HL-60 (cell line): ENCODE results near the gene ITGB1BP2.
"Not testable (repeated sequence)": the region's sequence is repeated elsewhere in the genome, so short reads cannot be mapped to it uniquely, and the experiment has no call there.

Source experiments
- DNase-seq, 2 experiments: peaks; one replicate each; pipeline ENCODE4 v3.0.0-alpha.2; 2010 to 2020; ENCODE audit warnings: low read depth in 1 of 2, low spot score in 1 of 2
- H3K27ac ChIP-seq: fragments of 250-450 bp; sonication (Bioruptor Pico); replicated peaks from 2 replicates; pipeline ENCODE4 v1.5.1; 2020; ENCODE audit warnings: mild to moderate bottlenecking, moderate library complexity
- H3K27me3 ChIP-seq: fragments of 250-450 bp; sonication (Bioruptor Pico); 2 replicates; pipeline ENCODE4 v1.5.1; 2021; ENCODE audit warnings: mild to moderate bottlenecking, moderate library complexity; ENCODE audit not compliant: insufficient read depth, poor library complexity, severe bottlenecking
- H3K4me3 ChIP-seq: replicated peaks from 2 replicates; pipeline ENCODE4 v1.5.1; 2011; ENCODE audit warnings: mild to moderate bottlenecking, control low read depth, low read length; ENCODE audit not compliant: insufficient read depth
- GABPA ChIP-seq: IDR thresholded peaks from 2 replicates; pipeline ENCODE4 v1.6.1; 2012; ENCODE audit warnings: low read depth
- POLR2AphosphoS5 ChIP-seq: IDR thresholded peaks from 2 replicates; pipeline ENCODE4 v1.6.1; 2012; ENCODE audit warnings: low read depth
- SPI1 ChIP-seq: IDR thresholded peaks from 2 replicates; pipeline ENCODE4 v1.6.1; 2012; ENCODE audit warnings: low read depth, mild to moderate bottlenecking, borderline replicate concordance
- TF ChIP-seq, protein P1 (sequence below): IDR thresholded peaks from one replicate; pipeline ENCODE4 v1.5.1; 2011; ENCODE audit warnings: low read length, control low read depth, inconsistent platforms; ENCODE audit not compliant: insufficient read depth
- TF ChIP-seq, protein P2 (sequence below): IDR thresholded peaks from 2 replicates; pipeline ENCODE4 v1.6.1; 2012; ENCODE audit warnings: low read depth; ENCODE audit not compliant: insufficient replicate concordance

Gene ITGB1BP2

DNA sequence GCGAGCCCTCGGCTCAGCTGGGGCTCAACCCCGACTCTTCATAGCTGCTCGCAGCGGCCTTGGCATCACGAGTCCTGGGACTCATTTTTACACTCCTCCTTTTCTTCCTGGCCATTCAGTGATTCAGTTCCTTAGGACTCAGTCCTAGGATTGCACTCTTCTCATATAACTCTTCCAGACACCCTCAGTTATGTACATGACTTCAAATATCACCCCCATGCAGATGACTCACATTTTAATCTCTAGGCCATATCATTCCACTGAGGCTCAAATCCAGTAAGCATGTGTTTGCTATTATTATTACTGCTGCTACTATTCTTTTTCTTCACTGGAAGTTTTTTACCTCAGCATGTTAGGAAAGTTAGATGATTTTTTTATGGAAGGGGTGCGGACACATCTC lies 14.4 kb downstream of the ITGB1BP2 start:
- no peaks in the 10 kb centered on the region for H3K27me3 ChIP-seq
- no peak overlapping the region for H3K27ac ChIP-seq
- no peak for DNase-seq
- H3K4me3 ChIP-seq = no peak overlapping the region
- TF ChIP-seq, protein P1, sequence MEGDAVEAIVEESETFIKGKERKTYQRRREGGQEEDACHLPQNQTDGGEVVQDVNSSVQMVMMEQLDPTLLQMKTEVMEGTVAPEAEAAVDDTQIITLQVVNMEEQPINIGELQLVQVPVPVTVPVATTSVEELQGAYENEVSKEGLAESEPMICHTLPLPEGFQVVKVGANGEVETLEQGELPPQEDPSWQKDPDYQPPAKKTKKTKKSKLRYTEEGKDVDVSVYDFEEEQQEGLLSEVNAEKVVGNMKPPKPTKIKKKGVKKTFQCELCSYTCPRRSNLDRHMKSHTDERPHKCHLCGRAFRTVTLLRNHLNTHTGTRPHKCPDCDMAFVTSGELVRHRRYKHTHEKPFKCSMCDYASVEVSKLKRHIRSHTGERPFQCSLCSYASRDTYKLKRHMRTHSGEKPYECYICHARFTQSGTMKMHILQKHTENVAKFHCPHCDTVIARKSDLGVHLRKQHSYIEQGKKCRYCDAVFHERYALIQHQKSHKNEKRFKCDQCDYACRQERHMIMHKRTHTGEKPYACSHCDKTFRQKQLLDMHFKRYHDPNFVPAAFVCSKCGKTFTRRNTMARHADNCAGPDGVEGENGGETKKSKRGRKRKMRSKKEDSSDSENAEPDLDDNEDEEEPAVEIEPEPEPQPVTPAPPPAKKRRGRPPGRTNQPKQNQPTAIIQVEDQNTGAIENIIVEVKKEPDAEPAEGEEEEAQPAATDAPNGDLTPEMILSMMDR = no peak
- TF ChIP-seq POLR2AphosphoS5 (no peak), SPI1 (no peak), GABPA (no peak)
- TF ChIP-seq, protein P2, sequence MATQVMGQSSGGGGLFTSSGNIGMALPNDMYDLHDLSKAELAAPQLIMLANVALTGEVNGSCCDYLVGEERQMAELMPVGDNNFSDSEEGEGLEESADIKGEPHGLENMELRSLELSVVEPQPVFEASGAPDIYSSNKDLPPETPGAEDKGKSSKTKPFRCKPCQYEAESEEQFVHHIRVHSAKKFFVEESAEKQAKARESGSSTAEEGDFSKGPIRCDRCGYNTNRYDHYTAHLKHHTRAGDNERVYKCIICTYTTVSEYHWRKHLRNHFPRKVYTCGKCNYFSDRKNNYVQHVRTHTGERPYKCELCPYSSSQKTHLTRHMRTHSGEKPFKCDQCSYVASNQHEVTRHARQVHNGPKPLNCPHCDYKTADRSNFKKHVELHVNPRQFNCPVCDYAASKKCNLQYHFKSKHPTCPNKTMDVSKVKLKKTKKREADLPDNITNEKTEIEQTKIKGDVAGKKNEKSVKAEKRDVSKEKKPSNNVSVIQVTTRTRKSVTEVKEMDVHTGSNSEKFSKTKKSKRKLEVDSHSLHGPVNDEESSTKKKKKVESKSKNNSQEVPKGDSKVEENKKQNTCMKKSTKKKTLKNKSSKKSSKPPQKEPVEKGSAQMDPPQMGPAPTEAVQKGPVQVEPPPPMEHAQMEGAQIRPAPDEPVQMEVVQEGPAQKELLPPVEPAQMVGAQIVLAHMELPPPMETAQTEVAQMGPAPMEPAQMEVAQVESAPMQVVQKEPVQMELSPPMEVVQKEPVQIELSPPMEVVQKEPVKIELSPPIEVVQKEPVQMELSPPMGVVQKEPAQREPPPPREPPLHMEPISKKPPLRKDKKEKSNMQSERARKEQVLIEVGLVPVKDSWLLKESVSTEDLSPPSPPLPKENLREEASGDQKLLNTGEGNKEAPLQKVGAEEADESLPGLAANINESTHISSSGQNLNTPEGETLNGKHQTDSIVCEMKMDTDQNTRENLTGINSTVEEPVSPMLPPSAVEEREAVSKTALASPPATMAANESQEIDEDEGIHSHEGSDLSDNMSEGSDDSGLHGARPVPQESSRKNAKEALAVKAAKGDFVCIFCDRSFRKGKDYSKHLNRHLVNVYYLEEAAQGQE = no peak

DNA sequence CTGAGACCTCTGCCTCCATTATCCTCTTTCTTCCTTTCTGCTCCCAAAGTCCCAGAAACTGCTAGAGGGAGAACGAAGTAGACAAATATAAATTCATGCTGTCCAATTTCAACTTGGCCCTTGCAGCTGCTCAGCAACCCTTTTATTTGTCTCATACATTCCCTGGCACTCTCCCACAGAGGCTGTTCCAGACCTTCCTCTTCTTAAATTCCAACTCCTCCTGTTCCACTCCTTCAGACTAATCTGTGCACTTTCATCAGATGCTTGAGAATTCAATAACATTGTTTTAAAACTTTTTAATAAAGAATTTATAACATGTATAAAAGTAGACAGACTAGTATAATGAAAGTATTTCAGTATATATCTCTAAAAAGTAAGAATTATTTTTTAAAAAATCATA lies 15.4 kb downstream of the ITGB1BP2 start:
- H3K27me3 ChIP-seq, DNase-seq, H3K4me3 ChIP-seq, H3K27ac ChIP-seq: not testable (repeated sequence)

DNA sequence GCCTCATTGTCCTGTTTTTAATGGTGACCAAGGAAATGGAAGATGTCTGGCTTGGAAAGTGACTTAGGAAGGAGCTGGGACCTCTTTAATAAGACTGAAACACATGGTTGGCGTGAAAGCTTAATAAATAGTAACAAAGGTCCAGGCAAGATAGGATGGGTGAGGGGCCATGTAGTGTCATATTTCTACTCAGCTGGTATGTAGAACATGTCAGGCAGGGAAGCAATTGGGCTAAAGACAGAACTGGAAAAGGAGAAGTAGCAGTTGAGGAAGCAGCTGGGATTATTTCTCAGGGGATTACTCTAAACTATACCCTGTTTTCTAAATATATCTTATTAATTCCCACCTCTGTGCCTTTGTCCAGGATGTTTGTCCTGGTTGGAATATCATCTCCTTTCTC lies 18.6 kb downstream of the ITGB1BP2 start:
- Histone ChIP-seq H3K27me3 (no peaks in the 10 kb centered on the region), H3K4me3 (no peak overlapping the region), H3K27ac (no peak overlapping the region)
- peak in 1 of 2 experiments; percentile 5 for DNase-seq
- TF ChIP-seq, protein P2 = no peak
- TF ChIP-seq SPI1 = peak; percentile 43; the same call in 1 of the 2 replicates

DNA sequence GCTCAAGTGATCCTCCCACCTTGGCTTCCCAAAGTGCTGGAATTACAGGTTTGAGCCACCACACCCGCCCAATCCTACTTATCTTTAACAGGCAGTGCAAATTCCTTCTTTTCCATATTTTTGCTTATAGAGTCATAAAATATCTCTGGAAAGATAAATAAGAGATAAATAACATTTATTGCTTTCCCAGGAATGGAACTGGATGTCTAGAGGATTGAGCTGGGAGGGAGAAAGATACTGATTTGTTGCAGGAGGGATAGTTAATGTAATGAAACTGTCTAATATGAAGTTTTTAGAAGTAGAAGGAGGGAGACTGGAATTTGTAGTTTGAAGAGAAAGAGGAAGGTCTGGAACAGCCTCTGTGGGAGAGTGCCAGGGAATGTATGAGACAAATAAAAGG lies 20.2 kb downstream of the ITGB1BP2 start:
- no peak overlapping the region for H3K27ac ChIP-seq
- TF ChIP-seq, protein P2 = no peak
- TF ChIP-seq POLR2AphosphoS5 (no peak), GABPA (no peak), SPI1 (no peak)
- TF ChIP-seq, protein P1 = no peak
- no peak for DNase-seq
- no peaks in the 10 kb centered on the region for H3K27me3 ChIP-seq
- no peak overlapping the region for H3K4me3 ChIP-seq

DNA sequence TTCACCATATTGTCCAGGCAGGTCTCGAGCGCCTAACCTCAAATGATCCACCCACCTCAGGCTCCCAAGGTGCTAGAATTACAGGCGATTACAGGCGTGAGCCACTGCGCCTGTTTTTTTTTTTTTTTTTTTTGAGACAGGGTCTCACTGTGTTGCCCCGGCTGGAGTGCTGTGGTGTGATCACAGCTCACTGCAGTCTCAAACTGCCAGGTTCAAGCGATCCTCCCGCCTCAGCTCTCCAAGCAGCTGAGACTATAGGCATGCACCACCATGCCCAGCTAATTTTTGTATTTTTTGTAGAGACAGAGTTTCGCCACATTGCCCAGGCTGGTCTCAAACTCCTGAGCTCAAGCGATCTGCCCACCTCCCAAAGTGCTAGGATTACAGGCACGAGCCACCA lies 22.9 kb downstream of the ITGB1BP2 start:
- not testable (repeated sequence) for H3K4me3 ChIP-seq, H3K27me3 ChIP-seq, DNase-seq, H3K27ac ChIP-seq
